ENCODE measurements around the gene CRADD. TPM values are rescaled to one million over a fixed set of nuclear protein-coding genes. Genes with fewer than 3 reads are reported as not detected.
"Not testable (repeated sequence)": the region's sequence is repeated elsewhere in the genome, so short reads cannot be mapped to it uniquely, and the experiment has no call there.

The CRADD gene
- 9.6 and 10.2 TPM in 2 replicates for total RNA-seq (2014; rRNA removed; shearing (Covaris generic))

DNA sequence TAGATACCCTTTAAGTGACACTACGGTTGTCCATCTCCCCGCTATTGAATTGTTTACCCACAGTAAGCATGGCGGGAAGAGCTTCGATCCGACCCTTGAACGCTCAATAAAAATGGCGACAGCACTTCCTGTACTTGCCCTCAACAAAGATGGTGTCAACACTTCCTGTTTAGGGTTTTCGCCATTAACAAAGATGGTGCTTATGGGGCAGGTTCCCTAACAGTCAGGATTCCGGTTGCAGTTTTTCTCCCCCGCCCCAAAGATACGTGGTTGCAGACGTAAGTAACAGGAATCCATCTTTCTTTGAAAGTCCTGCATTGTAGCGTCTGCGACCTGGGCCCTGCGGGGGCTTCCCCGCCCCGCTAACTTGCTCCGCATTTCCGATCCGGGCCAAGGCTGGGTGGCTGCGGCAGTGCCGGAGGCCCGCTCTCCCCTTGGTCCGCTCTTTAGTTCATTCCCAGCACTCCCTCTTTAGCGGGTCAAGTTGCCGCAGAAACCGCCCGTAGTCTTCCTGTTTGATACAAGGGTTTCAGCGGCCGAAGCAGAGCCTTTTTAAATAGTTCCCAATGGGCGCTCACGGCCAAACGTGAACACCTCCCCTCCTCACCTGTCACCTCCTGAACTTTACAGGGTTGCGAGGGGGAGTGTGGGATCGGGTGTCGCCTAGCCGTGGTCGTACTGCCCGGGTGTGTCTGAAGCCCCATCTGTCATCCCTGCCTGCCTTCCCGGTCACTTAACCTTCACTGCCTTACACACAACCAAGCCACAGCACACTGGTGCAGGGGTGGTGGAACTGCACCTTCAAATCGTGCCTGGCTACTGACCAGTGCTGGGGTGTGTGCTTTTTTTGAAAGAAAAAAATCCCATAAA is at the start of gene CRADD:
CRADD (plus strand) TSS at position 181 of the 870 bp plus-strand sequence.
- peak; percentile 77 for DNase-seq
- Histone ChIP-seq H3K36me3 (replicated peaks; ENCODE audit: control insufficient read depth, insufficient read depth, low read length) (no peaks in the 10 kb centered on the region), H3K4me3 (ENCODE audit: insufficient read depth, low read depth, low read length) (peak within 1 kb of the TSS; percentile 62), H3K27me3 (ENCODE audit: control insufficient read depth, insufficient read depth, low read length) (no peaks in the 10 kb centered on the region)

DNA sequence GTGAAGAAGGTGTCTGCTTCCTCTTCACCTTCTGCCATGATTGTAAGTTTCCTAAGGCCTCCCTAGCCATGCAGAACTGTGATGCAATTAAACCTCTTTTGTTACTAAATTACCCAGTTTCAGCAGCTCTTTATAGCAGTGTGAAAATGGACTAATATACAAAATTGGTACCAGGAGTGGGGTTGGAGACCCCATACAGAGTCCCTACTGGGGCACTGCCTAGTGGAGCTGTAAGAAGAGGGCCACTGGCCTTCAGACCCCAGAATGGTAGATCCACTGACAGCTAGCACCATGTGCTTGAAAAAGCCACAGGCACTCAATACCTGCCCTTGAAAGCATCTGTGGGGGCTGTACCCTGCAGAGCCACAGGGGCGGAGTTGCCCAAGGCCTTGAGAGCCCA is 44.8 kb upstream of the CRADD start:
- H3K4me3 ChIP-seq (ENCODE audit: insufficient read depth, low read depth, low read length), result no peak overlapping the region

DNA sequence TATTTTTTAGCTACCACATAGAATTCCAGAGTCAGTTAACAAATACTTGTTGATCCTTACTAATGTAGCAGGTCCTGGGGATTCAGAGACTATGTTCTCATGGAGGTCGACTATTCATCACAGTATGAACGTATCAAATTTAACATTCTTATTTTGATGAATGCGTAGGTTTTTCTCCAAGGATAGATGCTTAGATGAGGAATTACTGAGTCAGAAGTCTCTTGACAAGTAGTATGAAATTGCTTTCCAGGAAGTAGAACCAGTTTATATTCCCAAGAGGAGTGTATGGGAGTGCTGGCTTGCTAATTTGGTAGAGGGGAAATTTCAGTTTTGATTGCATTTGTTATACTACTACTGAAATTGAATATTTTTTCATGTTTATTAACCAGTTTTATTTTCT is 42.8 kb upstream of the CRADD start:
- no peak for DNase-seq
- H3K27me3 ChIP-seq (ENCODE audit: control insufficient read depth, insufficient read depth, low read length), result no peaks in the 10 kb centered on the region
- no peak overlapping the region for H3K4me3 ChIP-seq (ENCODE audit: insufficient read depth, low read depth, low read length)
- H3K36me3 ChIP-seq (replicated peaks; ENCODE audit: control insufficient read depth, insufficient read depth, low read length), result no peaks in the 10 kb centered on the region

More for the DNA sequence above, 44.8 kb upstream of the CRADD start:
- no peaks in the 10 kb centered on the region for H3K36me3 ChIP-seq (replicated peaks; ENCODE audit: control insufficient read depth, insufficient read depth, low read length)
- H3K27me3 ChIP-seq (ENCODE audit: control insufficient read depth, insufficient read depth, low read length), result no peaks in the 10 kb centered on the region
- no peak for DNase-seq

DNA sequence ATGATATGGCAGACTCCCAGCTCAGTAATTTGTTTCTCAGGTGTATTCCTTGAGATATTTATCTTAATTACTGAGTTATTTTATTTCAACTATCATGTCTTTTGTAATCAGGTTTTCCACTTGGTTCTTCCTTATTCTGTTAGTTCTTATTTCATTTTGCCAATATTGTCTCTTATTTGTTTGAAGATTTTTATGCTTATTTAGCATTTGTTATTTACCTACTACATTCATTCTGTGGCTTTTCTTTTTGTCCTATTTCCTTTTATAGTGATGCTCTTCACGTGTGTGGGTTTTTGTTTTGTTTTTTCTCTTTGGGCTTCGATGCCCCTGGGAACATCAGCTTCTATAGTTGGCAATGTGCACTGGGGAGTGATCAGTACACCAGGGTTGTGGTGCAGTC is 40.5 kb upstream of the CRADD start:
- no peak for DNase-seq
- Histone ChIP-seq H3K36me3 (replicated peaks; ENCODE audit: control insufficient read depth, insufficient read depth, low read length) (no peaks in the 10 kb centered on the region), H3K4me3 (ENCODE audit: insufficient read depth, low read depth, low read length) (no peak overlapping the region), H3K27me3 (ENCODE audit: control insufficient read depth, insufficient read depth, low read length) (no peaks in the 10 kb centered on the region)

DNA sequence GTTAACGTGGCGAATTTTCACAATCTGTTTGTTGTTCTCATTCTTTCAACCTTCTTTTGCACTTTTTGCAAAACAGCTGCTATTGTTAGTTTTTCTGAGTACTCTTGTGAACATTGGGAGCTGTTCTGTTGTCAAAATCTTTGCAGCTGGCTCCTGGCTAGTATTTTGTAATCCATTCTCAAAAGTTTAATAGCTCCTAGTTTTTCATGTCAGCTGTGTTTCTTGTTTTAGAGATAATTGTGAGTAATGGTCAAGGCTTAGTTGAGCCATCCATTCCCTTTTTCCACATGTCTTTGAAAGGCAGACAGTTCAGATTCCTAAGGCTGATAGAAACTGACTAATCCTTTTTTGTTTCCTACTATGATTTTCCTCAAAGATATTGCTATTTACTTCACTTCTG is 39.1 kb upstream of the CRADD start:
- H3K27me3 ChIP-seq (ENCODE audit: control insufficient read depth, insufficient read depth, low read length), result no peaks in the 10 kb centered on the region
- DNase-seq, result no peak
- H3K4me3 ChIP-seq (ENCODE audit: insufficient read depth, low read depth, low read length), result no peak overlapping the region
- no peaks in the 10 kb centered on the region for H3K36me3 ChIP-seq (replicated peaks; ENCODE audit: control insufficient read depth, insufficient read depth, low read length)

DNA sequence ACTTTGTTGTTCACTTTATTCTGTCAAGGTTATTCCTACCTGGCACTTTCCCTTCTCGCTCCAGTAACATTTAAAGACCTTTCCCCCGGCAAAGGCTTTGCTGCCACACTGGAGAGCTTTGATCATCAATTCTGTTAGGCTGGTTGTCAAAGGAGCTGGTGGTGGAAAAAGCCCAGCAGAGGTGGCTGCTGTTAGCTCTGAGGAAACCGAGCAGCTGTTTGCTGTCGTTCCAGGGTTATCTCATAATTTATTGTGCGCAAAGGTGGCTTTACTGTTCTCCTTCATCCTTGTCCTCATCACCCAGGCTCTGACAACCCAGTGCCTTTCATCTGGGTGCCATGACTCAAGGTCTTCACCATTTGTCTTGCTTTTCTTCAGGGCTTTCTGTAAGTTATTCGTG is 38.2 kb upstream of the CRADD start:
- DNase-seq, result no peak
- no peak overlapping the region for H3K4me3 ChIP-seq (ENCODE audit: insufficient read depth, low read depth, low read length)
- no peaks in the 10 kb centered on the region for H3K36me3 ChIP-seq (replicated peaks; ENCODE audit: control insufficient read depth, insufficient read depth, low read length)
- H3K27me3 ChIP-seq (ENCODE audit: control insufficient read depth, insufficient read depth, low read length), result no peaks in the 10 kb centered on the region

DNA sequence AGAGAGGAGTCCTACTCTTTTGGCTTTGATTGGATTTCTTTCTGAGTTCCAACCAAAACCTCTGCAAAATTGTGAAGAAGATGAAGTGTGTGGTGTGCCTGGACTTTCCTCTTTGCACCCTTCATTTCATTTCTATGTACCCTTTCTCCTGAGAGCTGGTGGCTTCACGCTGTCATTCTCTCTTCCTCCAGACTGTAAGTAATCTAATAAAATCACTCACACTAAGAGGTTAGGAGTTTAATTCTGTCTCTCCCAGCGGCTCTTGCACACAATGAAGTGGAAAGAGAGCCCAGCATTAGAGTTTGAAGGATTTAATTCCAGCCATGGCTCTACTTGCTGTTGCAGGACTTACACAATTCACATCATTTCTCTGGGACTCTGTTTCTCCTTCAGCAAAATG is 37.8 kb upstream of the CRADD start:
- Histone ChIP-seq H3K4me3 (ENCODE audit: insufficient read depth, low read depth, low read length) (no peak overlapping the region), H3K27me3 (ENCODE audit: control insufficient read depth, insufficient read depth, low read length) (no peaks in the 10 kb centered on the region), H3K36me3 (replicated peaks; ENCODE audit: control insufficient read depth, insufficient read depth, low read length) (no peaks in the 10 kb centered on the region)
- DNase-seq, result no peak

DNA sequence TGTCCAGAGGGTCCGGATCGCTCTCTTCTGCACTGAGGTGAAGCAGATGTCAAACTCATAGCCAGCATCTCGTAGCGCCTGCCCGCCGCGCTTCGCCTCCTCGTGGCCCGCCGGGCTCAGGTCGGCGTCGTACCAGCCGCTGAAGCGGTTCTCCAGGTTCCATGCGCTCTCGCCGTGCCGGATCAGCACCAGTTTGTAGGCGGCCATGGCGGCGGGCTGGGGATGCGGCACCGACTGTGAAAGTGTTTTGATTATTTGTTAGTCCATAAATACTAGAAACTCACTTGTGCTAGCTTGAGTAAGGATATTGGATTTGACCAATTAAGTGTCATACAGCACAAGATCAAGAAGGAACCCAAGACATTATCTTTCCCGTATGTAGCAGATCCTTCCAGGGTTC is 35.8 kb upstream of the CRADD start:
- not testable (repeated sequence) for DNase-seq; H3K4me3 ChIP-seq (ENCODE audit: insufficient read depth, low read depth, low read length); H3K36me3 ChIP-seq (replicated peaks; ENCODE audit: control insufficient read depth, insufficient read depth, low read length); H3K27me3 ChIP-seq (ENCODE audit: control insufficient read depth, insufficient read depth, low read length)

DNA sequence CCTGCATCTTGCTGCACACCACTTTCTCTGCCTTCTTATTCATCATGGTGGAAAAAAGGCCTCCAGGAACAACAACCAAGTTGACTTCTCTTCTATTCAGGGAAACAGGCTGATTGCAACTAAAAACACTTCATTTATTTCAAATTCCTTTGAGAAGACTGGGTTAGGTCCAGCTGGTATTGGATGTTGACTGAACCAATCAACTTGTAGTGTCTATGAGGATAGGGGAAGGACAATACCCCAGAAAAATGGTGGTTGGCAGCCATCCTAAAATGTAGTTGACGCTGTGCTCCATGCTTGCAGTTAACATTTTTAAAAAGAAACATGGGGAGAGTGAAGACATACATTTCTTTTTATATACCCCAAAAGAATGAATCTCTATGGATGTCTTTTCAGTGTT is 34.4 kb upstream of the CRADD start:
- Histone ChIP-seq H3K4me3 (ENCODE audit: insufficient read depth, low read depth, low read length) (no peak overlapping the region), H3K27me3 (ENCODE audit: control insufficient read depth, insufficient read depth, low read length) (no peaks in the 10 kb centered on the region), H3K36me3 (replicated peaks; ENCODE audit: control insufficient read depth, insufficient read depth, low read length) (no peaks in the 10 kb centered on the region)
- DNase-seq, result no peak

DNA sequence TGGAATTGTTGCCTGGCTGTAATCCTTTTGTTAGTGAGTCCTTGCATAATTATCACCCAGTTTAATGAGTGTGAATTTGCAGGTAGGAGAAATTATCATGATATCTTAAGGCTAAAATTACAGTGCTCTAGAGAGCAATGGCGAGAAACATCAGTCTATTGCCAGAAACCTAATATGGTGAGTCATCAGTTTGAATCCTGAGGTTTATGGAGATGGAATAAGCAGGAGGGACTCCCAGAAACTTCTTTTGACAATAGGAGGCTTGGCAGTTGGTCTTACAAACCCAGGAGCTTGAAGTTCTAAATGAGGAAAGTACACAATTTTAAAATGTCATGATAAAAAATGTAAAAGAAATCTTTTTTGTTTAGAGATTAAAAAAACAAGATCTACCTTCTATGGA is 31.5 kb upstream of the CRADD start:
- H3K36me3 ChIP-seq (replicated peaks; ENCODE audit: control insufficient read depth, insufficient read depth, low read length), result no peaks in the 10 kb centered on the region
- no peak overlapping the region for H3K4me3 ChIP-seq (ENCODE audit: insufficient read depth, low read depth, low read length)
- no peak for DNase-seq
- H3K27me3 ChIP-seq (ENCODE audit: control insufficient read depth, insufficient read depth, low read length), result no peaks in the 10 kb centered on the region

DNA sequence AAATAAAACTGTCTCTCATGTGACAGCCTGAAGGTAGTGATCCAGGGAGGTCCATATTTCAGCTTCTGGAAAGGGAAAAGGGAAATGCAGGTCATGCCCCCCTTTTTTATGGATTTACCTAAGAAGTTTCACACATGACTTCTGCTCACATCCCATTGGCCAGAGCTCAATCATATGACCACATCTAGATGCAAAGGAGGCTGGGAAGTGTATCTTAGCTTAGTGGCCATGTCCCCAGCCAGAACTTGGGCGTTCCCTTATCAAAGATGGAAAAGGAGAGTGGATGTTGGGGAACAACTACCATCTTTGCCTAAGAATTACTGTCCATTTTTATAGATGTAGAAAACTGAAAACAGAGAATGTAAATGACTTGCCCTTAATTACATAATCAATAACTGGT is 26.5 kb upstream of the CRADD start:
- Histone ChIP-seq H3K36me3 (replicated peaks; ENCODE audit: control insufficient read depth, insufficient read depth, low read length) (no peaks in the 10 kb centered on the region), H3K4me3 (ENCODE audit: insufficient read depth, low read depth, low read length) (no peak overlapping the region), H3K27me3 (ENCODE audit: control insufficient read depth, insufficient read depth, low read length) (no peaks in the 10 kb centered on the region)
- DNase-seq, result no peak

DNA sequence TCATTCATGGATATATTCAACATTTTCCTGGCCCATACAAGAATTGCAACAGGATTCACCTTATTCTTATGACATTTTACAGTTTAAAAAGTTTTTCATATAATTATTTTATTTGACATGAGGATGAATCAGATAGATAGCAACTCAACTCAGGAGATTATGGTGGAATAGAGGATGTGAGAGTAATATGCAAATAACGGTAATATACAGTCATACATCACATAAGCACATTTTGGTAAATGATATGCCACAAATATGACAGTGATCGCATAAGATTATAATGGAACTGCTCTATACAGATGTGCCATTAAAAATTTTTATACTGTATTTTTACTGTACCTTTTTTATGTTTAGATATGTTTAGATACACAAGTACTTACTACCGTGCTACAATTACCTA is 24.1 kb upstream of the CRADD start:
- DNase-seq, result no peak
- Histone ChIP-seq H3K36me3 (replicated peaks; ENCODE audit: control insufficient read depth, insufficient read depth, low read length) (no peaks in the 10 kb centered on the region; the same call in 1 of the 2 replicates), H3K27me3 (ENCODE audit: control insufficient read depth, insufficient read depth, low read length) (no peaks in the 10 kb centered on the region), H3K4me3 (ENCODE audit: insufficient read depth, low read depth, low read length) (no peak overlapping the region)

DNA sequence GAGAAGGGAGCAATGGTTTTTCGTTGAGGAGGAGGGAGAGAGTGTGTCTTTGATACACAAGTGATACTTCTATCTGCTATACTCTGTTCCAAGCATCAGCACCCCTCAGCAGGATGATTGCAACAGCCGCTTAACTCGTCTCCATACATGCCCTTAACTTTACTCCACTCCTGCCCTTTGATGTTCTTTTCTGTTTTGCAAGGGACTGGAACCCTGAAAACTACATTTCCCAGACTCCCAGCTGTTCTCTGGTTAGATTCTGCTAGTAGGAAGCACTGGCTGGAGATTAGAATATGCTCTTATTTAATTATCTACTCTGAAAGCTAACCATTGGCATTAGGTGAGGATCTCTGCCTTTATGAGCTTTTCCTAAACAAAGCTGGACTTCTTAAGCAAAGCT is 23.5 kb upstream of the CRADD start:
- no peaks in the 10 kb centered on the region for H3K27me3 ChIP-seq (ENCODE audit: control insufficient read depth, insufficient read depth, low read length)
- DNase-seq, result no peak
- H3K36me3 ChIP-seq (replicated peaks; ENCODE audit: control insufficient read depth, insufficient read depth, low read length), result no peaks in the 10 kb centered on the region; the same call in 1 of the 2 replicates
- no peak overlapping the region for H3K4me3 ChIP-seq (ENCODE audit: insufficient read depth, low read depth, low read length)

DNA sequence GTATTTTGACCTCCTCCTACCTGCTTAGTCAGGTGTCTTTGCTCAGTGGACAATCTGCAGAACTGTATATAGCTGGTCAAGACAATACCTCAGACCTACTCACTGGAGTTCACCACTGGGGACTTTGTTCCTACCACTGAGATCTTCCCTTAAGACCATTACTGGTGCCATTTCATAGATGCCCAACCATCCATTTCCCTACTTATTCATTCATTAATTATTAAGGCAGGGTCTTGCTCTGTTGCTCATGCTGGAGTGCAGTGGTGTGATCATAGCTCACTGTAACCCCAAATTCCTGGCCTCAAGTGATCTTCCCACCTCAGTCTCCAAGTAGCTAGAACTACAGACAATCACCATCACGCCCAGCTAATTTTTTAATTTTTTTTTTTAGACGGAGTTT is 22.8 kb upstream of the CRADD start:
- no peaks in the 10 kb centered on the region; the same call in 1 of the 2 replicates for H3K36me3 ChIP-seq (replicated peaks; ENCODE audit: control insufficient read depth, insufficient read depth, low read length)
- DNase-seq, result no peak
- H3K4me3 ChIP-seq (ENCODE audit: insufficient read depth, low read depth, low read length), result no peak overlapping the region
- no peaks in the 10 kb centered on the region for H3K27me3 ChIP-seq (ENCODE audit: control insufficient read depth, insufficient read depth, low read length)

DNA sequence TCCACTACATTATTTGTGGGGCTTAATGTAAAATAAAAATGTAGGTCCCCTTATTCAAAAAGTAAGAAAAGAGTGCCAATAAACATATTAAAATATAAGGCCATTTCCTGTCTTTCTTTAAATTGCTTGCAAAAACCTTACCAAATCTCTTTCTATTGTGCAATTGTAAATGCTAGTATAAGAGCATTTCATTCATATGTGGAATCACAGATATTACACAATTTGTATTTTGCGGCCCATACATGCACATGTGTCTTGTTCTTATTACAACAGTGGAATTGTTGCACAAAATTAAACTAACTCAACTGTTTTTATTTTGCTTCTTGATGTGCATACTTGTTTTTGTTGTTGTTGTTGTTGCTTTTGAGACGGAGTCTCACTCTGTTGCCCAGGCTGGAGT is 20.1 kb upstream of the CRADD start:
- Histone ChIP-seq H3K4me3 (ENCODE audit: insufficient read depth, low read depth, low read length) (no peak overlapping the region), H3K36me3 (replicated peaks; ENCODE audit: control insufficient read depth, insufficient read depth, low read length) (no peaks in the 10 kb centered on the region; the same call in 1 of the 2 replicates), H3K27me3 (ENCODE audit: control insufficient read depth, insufficient read depth, low read length) (no peaks in the 10 kb centered on the region)
- no peak for DNase-seq
